SK-N-SH (cell line): ENCODE measurements around the gene PHOSPHO1. TPM values are rescaled to one million over a fixed set of nuclear protein-coding genes. Genes with fewer than 3 reads are reported as not detected.

ENCODE experiments used
- CTCF ChIA-PET: fragments of 300-600, 350-600 bp; formaldehyde crosslinking; extraction: SDS; loops from one replicate; lab custom pipeline; 2021; lab: Yijun Ruan, JAX
- POLR2A ChIA-PET: fragments of 350-600 bp; sonication (Branson Sonifier 250); formaldehyde crosslinking; extraction: SDS; loops from one replicate; lab custom pipeline; 2020; ENCODE audit warnings: antibody characterized with exemption, inconsistent platforms; lab: Yijun Ruan, JAX
- DNase-seq: peaks from one replicate; pipeline ENCODE4 v3.0.0; 2012
- H2AFZ ChIP-seq: fragments of 200-600 bp; sonication (generic); 2 replicates; pipeline ENCODE4 v1.8.1; 2016; ENCODE audit warnings: antibody characterized with exemption, mild to moderate bottlenecking, low read depth
- H3F3A ChIP-seq: fragments of 200-600 bp; sonication (generic); replicated peaks from 2 replicates; pipeline ENCODE3; 2016; ENCODE audit warnings: antibody characterized with exemption, mild to moderate bottlenecking; ENCODE audit not compliant: insufficient read depth
- H3K27ac ChIP-seq, 2 experiments: fragments of 200-500 bp in 1 of 2; fragments of 200-600 bp in 1 of 2; sonication (Bioruptor generic) in 1 of 2; sonication (generic), shearing (Covaris generic) in 1 of 2; 2 replicates each; pipeline versions ENCODE4 v1.5.1 to v1.6.1; 2014 to 2016; ENCODE audit warnings: low read depth in 2 of 2, inconsistent platforms in 1 of 2, low read length in 1 of 2, mild to moderate bottlenecking in 1 of 2, mixed read lengths in 1 of 2
- H3K27me3 ChIP-seq: fragments of 200-600 bp; sonication (generic), shearing (Covaris generic); 2 replicates; pipeline ENCODE4 v1.6.1; 2016; ENCODE audit warnings: mixed run types; ENCODE audit not compliant: insufficient read depth
- H3K36me3 ChIP-seq, 2 experiments: fragments of 200-500 bp in 1 of 2; fragments of 200-600 bp in 1 of 2; sonication (Bioruptor generic) in 1 of 2; sonication (generic) in 1 of 2; replicated peaks in 1 of 2; 2 replicates each; pipeline versions ENCODE3 to v1.5.1; 2014 to 2016; ENCODE audit warnings: low read length in 1 of 2, mild to moderate bottlenecking in 1 of 2; ENCODE audit not compliant: insufficient read depth in 2 of 2, control insufficient read depth in 1 of 2
- H3K4me1 ChIP-seq, 2 experiments: fragments of 200-500 bp in 1 of 2; fragments of 200-600 bp in 1 of 2; sonication (Bioruptor generic) in 1 of 2; sonication (generic), shearing (Covaris generic) in 1 of 2; 2 replicates each; pipeline versions ENCODE4 v1.5.1 to v1.6.1; 2014 to 2016; ENCODE audit warnings: low read depth in 1 of 2, low read length in 1 of 2, mixed run types in 1 of 2; ENCODE audit not compliant: insufficient read depth in 2 of 2, control insufficient read depth in 1 of 2
- H3K4me2 ChIP-seq: fragments of 200-600 bp; sonication (generic), shearing (Covaris generic); 2 replicates; pipeline ENCODE4 v1.6.1; 2017; ENCODE audit warnings: mixed run types
- H3K4me3 ChIP-seq, 2 experiments: fragments of 200-500 bp in 1 of 2; fragments of 200-600 bp in 1 of 2; sonication (Bioruptor generic) in 1 of 2; sonication (generic), shearing (Covaris generic) in 1 of 2; 2 replicates each; pipeline versions ENCODE4 v1.5.1 to v1.8.1; 2014 to 2016; ENCODE audit warnings: low read depth in 2 of 2, inconsistent platforms in 1 of 2, low read length in 1 of 2, mild to moderate bottlenecking in 1 of 2, mixed read lengths in 1 of 2, moderate library complexity in 1 of 2
- H3K79me2 ChIP-seq: fragments of 200-600 bp; sonication (generic); 2 replicates; pipeline ENCODE4 v1.8.1; 2017; ENCODE audit warnings: mild to moderate bottlenecking; ENCODE audit not compliant: insufficient read depth
- H3K9ac ChIP-seq: fragments of 200-600 bp; sonication (generic); 2 replicates; pipeline ENCODE4 v1.6.1; 2017; ENCODE audit warnings: mixed run types
- H3K9me2 ChIP-seq: fragments of 200-600 bp; sonication (generic); 2 replicates; pipeline ENCODE4 v1.6.1; 2017; ENCODE audit warnings: mixed run types
- H3K9me3 ChIP-seq: fragments of 200-600 bp; sonication (generic); 2 replicates; pipeline ENCODE4 v1.6.1; 2017; ENCODE audit warnings: mixed run types, mild to moderate bottlenecking, moderate library complexity
- H4K20me1 ChIP-seq: fragments of 200-600 bp; sonication (generic); 2 replicates; pipeline ENCODE4 v1.6.1; 2017; ENCODE audit warnings: mild to moderate bottlenecking, mixed run types; ENCODE audit not compliant: insufficient read depth
- CHD2 ChIP-seq: fragments of 150-350 bp; IDR thresholded peaks from 2 replicates; pipeline ENCODE4 v1.6.1; 2018; ENCODE audit warnings: low read length; ENCODE audit not compliant: partially characterized antibody
- CTCF ChIP-seq: fragments of 200-600 bp; sonication (generic); IDR thresholded peaks from 2 replicates; pipeline ENCODE4 v1.6.1; 2017; ENCODE audit warnings: antibody characterized with exemption, mild to moderate bottlenecking, moderate library complexity
- EP300 ChIP-seq, 2 experiments: IDR thresholded peaks; 2 replicates each; pipeline versions ENCODE4 v1.4.0 to v1.6.1; 2012; ENCODE audit warnings: borderline replicate concordance in 1 of 2, low read depth in 1 of 2, low read length in 1 of 2
- FOXJ3 ChIP-seq: sonication (generic); formaldehyde crosslinking; IDR thresholded peaks from 2 replicates; pipeline ENCODE4 v1.5.1; 2020; ENCODE audit warnings: mild to moderate bottlenecking, missing genetic modification reagents
- JUND ChIP-seq: IDR thresholded peaks from 2 replicates; pipeline ENCODE4 v1.4.0; 2012
- MAX ChIP-seq: IDR thresholded peaks from 2 replicates; pipeline ENCODE4 v1.4.0; 2012; ENCODE audit warnings: low read depth
- MXI1 ChIP-seq: IDR thresholded peaks from 2 replicates; pipeline ENCODE4 v1.6.1; 2012; ENCODE audit warnings: mild to moderate bottlenecking, low read depth, low read length, improper control_type of control experiment
- RFX5 ChIP-seq: IDR thresholded peaks from 2 replicates; pipeline ENCODE4 v1.6.1; 2012; ENCODE audit warnings: mild to moderate bottlenecking, improper control_type of control experiment, low read length
- SIN3A ChIP-seq: IDR thresholded peaks from 2 replicates; pipeline ENCODE4 v1.6.1; 2012; ENCODE audit warnings: low read depth, mild to moderate bottlenecking, low read length, moderate library complexity, borderline replicate concordance
- SMC3 ChIP-seq: IDR thresholded peaks from 2 replicates; pipeline ENCODE4 v1.6.1; 2012; ENCODE audit warnings: low read depth, low read length, improper control_type of control experiment
- TAF1 ChIP-seq: IDR thresholded peaks from 2 replicates; pipeline ENCODE4 v1.6.1; 2012; ENCODE audit warnings: low read depth, mild to moderate bottlenecking, low read length, moderate library complexity, borderline replicate concordance
- TCF12 ChIP-seq: IDR thresholded peaks from 2 replicates; pipeline ENCODE4 v1.4.0; 2012
- USF1 ChIP-seq: IDR thresholded peaks from 2 replicates; pipeline ENCODE4 v1.4.0; 2012; ENCODE audit warnings: low read depth, borderline replicate concordance
- WGBS: methylation state at CpG from one replicate; pipeline ENCODE4 v1.1.6; 2017; ENCODE audit warnings: low lambda C conversion rate; 5-methylcytosine and 5-hydroxymethylcytosine counted together
- polyA plus RNA-seq, 3 experiments: library from polyadenylated mRNA; depleted of rRNA; stranded (reverse); fragments of >200 nt; gene quantifications; 2 replicates each; pipeline ENCODE4 v1.2.3, GENCODE V29; 2012

Gene PHOSPHO1
- polyA plus RNA-seq, 1 of the 3 experiments (the other 2 are of a cell fraction), result not detected

GRCh38 chr17:49229076-49229804 lies 1.3 kb downstream of the PHOSPHO1 start:
- H3K27ac ChIP-seq, result no peak overlapping the region
- DNase-seq, result peak; percentile 32
- H3K9ac ChIP-seq, result no peak overlapping the region
- H3K9me2 ChIP-seq, result no peaks in the 10 kb centered on the region
- ChIA-PET CTCF (interaction anchor here (0.9 to 8.6 kb wide), 13 partner anchors 11 to 244 kb away, joined by 3 to 105 read pairs (median 20); no protein-coding TSS in a partner anchor), POLR2A (no interaction called here)
- TF ChIP-seq TAF1 (no peak), CHD2 (no peak), EP300 (IDR thresholded peaks at IDR 0.05; ENCODE audit: borderline replicate concordance in 1 of 2, low read depth in 1 of 2, low read length in 1 of 2) (no peak), MAX (no peak), JUND (no peak), SMC3 (no peak), FOXJ3 (no peak), SIN3A (no peak), RFX5 (no peak), TCF12 (no peak), USF1 (no peak), CTCF (no peak), MXI1 (no peak)
- no peak overlapping the region for H3K4me2 ChIP-seq
- peaks cover 6% of the 10 kb centered on the region for H3F3A ChIP-seq
- no peaks in the 10 kb centered on the region for H3K36me3 ChIP-seq
- WGBS, result 30% methylated on average over 6 of the region's 6 CpGs
- H4K20me1 ChIP-seq, result no peaks in the 10 kb centered on the region
- H3K27me3 ChIP-seq, result peaks cover 59% of the 10 kb centered on the region
- H3K9me3 ChIP-seq, result no peaks in the 10 kb centered on the region
- H3K4me3 ChIP-seq, result 0 out of 4 replicates have a peak overlapping the region, but pooled peaks of 1 of the 2 experiments have one; percentile 73
- peaks cover 0 to 9% of the 10 kb centered on the region in 2 experiments; a peak in 1 of 4 replicates for H3K4me1 ChIP-seq
- no peak overlapping the region for H2AFZ ChIP-seq
- H3K79me2 ChIP-seq, result no peaks in the 10 kb centered on the region
